HepG2 (cell line): ENCODE data around the gene CNNM1. TPM values are rescaled to one million over a fixed set of nuclear protein-coding genes. Genes with fewer than 3 reads are reported as not detected.
A peak's percentile ranks its signal among the peaks of the same experiment; 100 is the strongest.

Source experiments
- MAZ ChIP-seq, 2 experiments: sonication (generic) in 1 of 2; formaldehyde crosslinking in 1 of 2; IDR thresholded peaks; 2 replicates each; pipeline versions ENCODE4 v1.5.0 to v1.6.1; 2012 to 2020; ENCODE audit warnings: low read depth in 2 of 2, mild to moderate bottlenecking in 2 of 2, borderline replicate concordance in 1 of 2, improper control_type of control experiment in 1 of 2, low read length in 1 of 2, missing genetic modification reagents in 1 of 2, moderate library complexity in 1 of 2
- POLR2AphosphoS2 ChIP-seq: IDR thresholded peaks from 2 replicates; pipeline ENCODE4 v1.6.1; 2011; ENCODE audit warnings: low read depth, low read length, improper control_type of control experiment
- TBL1XR1 ChIP-seq: fragments of 150-350 bp; IDR thresholded peaks from 2 replicates; pipeline ENCODE4 v1.6.1; 2014; ENCODE audit warnings: borderline replicate concordance, low read length; ENCODE audit not compliant: partially characterized antibody
- ZBTB33 ChIP-seq: sonication (generic); formaldehyde crosslinking; IDR thresholded peaks from 2 replicates; pipeline ENCODE4 v1.4.0; 2020; ENCODE audit warnings: missing genetic modification reagents
- polyA plus RNA-seq, 8 experiments: library from polyadenylated mRNA; depleted of rRNA in 3 of 8; stranded (reverse) in 7 of 8; unstranded in 1 of 8; fragments of >200 nt; fragmentation: Illumina TruSeq in 4 of 8; extraction: Trizol in 4 of 8; gene quantifications; 2 replicates each; pipeline versions ENCODE4 v1.2.1 to v1.2.3, GENCODE V29; 2011 to 2016; ENCODE audit warnings: low read depth in 4 of 8, missing spikeins in 1 of 8, mixed read lengths in 1 of 8; ENCODE audit not compliant: insufficient read depth in 1 of 8
- total RNA-seq, 5 experiments: library from RNA; depleted of rRNA; stranded (reverse); fragments of >200 nt; fragmentation: Illumina TruSeq; extraction: Trizol; gene quantifications; 2 replicates each; pipeline ENCODE4 v1.2.3, GENCODE V29; 2016; ENCODE audit warnings: low read depth in 1 of 5
- TF ChIP-seq, protein P1 (sequence below): sonication (generic); formaldehyde crosslinking; IDR thresholded peaks from 2 replicates; pipeline ENCODE4 v1.4.0; 2020; ENCODE audit warnings: missing genetic modification reagents
- TF ChIP-seq, protein P2 (sequence below): sonication (generic); formaldehyde crosslinking; IDR thresholded peaks from 2 replicates; pipeline ENCODE4 v1.5.1; 2020; ENCODE audit warnings: mild to moderate bottlenecking, missing genetic modification reagents, moderate library complexity
- TF ChIP-seq, protein P3 (sequence below): sonication (generic); formaldehyde crosslinking; IDR thresholded peaks from 2 replicates; pipeline ENCODE4 v1.8.1; 2023; ENCODE audit warnings: mild to moderate bottlenecking, inconsistent platforms, moderate library complexity, missing genetic modification reagents, borderline replicate concordance
- TF ChIP-seq, protein P4 (sequence below): sonication (generic); formaldehyde crosslinking; IDR thresholded peaks from 2 replicates; pipeline ENCODE4 v1.4.0; 2020; ENCODE audit warnings: missing genetic modification reagents, borderline replicate concordance

The CNNM1 gene
- total and polyA plus RNA-seq, 2 of the 13 experiments (the other 11 are each of a cell fraction or from before 2014, with no cell fraction given), result 4.3 to 9.6 TPM

DNA sequence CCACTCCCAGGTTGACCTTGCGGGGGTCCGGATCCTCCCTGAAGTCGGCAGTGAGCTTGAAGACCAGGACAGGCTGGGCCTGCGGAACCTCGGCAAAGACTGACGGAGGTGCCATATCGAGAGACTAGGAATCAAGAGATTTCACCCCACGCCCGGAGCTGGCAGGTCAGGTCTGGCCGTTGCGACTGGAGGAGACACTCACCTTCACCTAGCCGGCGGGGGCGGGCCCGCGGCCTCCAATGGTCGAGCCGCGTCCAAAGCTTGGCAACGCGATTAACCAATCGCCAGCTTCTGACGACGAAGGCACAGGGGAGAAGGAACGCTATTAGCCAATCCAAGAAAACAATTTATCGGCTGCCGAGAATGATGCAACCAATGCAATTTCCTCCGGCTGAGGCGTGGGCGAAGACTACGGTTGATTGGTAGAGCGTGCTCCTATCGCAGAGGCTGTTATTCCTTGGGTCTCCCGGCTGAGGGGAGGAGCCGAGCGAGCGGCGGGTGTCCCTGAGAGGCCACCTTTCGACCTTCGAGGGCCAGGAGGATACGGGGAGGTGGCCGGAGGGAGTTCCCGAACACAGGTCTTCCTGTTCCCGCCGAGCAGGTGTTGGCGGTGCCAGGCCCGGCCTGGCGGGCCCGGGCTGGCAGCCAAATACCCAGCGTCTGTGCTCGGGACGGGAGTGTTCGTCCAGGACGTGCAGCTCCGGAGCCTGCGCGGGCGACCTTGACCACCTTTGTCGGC lies 101.5 kb downstream of the CNNM1 start, which contains the start of gene GOT1 (continued):
- TF ChIP-seq, protein P1, sequence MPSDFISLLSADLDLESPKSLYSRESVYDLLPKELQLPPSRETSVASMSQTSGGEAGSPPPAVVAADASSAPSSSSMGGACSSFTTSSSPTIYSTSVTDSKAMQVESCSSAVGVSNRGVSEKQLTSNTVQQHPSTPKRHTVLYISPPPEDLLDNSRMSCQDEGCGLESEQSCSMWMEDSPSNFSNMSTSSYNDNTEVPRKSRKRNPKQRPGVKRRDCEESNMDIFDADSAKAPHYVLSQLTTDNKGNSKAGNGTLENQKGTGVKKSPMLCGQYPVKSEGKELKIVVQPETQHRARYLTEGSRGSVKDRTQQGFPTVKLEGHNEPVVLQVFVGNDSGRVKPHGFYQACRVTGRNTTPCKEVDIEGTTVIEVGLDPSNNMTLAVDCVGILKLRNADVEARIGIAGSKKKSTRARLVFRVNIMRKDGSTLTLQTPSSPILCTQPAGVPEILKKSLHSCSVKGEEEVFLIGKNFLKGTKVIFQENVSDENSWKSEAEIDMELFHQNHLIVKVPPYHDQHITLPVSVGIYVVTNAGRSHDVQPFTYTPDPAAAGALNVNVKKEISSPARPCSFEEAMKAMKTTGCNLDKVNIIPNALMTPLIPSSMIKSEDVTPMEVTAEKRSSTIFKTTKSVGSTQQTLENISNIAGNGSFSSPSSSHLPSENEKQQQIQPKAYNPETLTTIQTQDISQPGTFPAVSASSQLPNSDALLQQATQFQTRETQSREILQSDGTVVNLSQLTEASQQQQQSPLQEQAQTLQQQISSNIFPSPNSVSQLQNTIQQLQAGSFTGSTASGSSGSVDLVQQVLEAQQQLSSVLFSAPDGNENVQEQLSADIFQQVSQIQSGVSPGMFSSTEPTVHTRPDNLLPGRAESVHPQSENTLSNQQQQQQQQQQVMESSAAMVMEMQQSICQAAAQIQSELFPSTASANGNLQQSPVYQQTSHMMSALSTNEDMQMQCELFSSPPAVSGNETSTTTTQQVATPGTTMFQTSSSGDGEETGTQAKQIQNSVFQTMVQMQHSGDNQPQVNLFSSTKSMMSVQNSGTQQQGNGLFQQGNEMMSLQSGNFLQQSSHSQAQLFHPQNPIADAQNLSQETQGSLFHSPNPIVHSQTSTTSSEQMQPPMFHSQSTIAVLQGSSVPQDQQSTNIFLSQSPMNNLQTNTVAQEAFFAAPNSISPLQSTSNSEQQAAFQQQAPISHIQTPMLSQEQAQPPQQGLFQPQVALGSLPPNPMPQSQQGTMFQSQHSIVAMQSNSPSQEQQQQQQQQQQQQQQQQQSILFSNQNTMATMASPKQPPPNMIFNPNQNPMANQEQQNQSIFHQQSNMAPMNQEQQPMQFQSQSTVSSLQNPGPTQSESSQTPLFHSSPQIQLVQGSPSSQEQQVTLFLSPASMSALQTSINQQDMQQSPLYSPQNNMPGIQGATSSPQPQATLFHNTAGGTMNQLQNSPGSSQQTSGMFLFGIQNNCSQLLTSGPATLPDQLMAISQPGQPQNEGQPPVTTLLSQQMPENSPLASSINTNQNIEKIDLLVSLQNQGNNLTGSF (CRISPR knock-in tag), result no peak
- TF ChIP-seq, protein P2, sequence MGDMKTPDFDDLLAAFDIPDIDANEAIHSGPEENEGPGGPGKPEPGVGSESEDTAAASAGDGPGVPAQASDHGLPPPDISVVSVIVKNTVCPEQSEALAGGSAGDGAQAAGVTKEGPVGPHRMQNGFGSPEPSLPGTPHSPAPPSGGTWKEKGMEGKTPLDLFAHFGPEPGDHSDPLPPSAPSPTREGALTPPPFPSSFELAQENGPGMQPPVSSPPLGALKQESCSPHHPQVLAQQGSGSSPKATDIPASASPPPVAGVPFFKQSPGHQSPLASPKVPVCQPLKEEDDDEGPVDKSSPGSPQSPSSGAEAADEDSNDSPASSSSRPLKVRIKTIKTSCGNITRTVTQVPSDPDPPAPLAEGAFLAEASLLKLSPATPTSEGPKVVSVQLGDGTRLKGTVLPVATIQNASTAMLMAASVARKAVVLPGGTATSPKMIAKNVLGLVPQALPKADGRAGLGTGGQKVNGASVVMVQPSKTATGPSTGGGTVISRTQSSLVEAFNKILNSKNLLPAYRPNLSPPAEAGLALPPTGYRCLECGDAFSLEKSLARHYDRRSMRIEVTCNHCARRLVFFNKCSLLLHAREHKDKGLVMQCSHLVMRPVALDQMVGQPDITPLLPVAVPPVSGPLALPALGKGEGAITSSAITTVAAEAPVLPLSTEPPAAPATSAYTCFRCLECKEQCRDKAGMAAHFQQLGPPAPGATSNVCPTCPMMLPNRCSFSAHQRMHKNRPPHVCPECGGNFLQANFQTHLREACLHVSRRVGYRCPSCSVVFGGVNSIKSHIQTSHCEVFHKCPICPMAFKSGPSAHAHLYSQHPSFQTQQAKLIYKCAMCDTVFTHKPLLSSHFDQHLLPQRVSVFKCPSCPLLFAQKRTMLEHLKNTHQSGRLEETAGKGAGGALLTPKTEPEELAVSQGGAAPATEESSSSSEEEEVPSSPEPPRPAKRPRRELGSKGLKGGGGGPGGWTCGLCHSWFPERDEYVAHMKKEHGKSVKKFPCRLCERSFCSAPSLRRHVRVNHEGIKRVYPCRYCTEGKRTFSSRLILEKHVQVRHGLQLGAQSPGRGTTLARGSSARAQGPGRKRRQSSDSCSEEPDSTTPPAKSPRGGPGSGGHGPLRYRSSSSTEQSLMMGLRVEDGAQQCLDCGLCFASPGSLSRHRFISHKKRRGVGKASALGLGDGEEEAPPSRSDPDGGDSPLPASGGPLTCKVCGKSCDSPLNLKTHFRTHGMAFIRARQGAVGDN, result peak; percentile 95
- TF ChIP-seq TBL1XR1 (peak; percentile 47), MAZ (IDR thresholded peaks at IDR 0.05; ENCODE audit: borderline replicate concordance, low read depth, low read length) (no peak), MAZ (CRISPR knock-in tag; IDR thresholded peaks at IDR 0.05; ENCODE audit: low read depth) (peak; percentile 91), ZBTB33 (CRISPR knock-in tag) (0 out of 2 replicates have a peak, but pooled peaks have one; percentile 13), POLR2AphosphoS2 (no peak; the same call in 1 of the 2 replicates)
- TF ChIP-seq, protein P3, sequence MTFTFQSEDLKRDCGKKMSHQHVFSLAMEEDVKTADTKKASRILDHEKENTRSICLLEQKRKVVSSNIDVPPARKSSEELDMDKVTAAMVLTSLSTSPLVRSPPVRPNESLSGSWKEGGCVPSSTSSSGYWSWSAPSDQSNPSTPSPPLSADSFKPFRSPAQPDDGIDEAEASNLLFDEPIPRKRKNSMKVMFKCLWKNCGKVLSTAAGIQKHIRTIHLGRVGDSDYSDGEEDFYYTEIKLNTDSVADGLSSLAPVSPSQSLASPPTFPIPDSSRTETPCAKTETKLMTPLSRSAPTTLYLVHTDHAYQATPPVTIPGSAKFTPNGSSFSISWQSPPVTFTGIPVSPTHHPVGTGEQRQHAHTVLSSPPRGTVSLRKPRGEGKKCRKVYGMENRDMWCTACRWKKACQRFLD (CRISPR knock-in tag), result peak; percentile 66; the same call in 1 of the 2 replicates
- TF ChIP-seq, protein P4, sequence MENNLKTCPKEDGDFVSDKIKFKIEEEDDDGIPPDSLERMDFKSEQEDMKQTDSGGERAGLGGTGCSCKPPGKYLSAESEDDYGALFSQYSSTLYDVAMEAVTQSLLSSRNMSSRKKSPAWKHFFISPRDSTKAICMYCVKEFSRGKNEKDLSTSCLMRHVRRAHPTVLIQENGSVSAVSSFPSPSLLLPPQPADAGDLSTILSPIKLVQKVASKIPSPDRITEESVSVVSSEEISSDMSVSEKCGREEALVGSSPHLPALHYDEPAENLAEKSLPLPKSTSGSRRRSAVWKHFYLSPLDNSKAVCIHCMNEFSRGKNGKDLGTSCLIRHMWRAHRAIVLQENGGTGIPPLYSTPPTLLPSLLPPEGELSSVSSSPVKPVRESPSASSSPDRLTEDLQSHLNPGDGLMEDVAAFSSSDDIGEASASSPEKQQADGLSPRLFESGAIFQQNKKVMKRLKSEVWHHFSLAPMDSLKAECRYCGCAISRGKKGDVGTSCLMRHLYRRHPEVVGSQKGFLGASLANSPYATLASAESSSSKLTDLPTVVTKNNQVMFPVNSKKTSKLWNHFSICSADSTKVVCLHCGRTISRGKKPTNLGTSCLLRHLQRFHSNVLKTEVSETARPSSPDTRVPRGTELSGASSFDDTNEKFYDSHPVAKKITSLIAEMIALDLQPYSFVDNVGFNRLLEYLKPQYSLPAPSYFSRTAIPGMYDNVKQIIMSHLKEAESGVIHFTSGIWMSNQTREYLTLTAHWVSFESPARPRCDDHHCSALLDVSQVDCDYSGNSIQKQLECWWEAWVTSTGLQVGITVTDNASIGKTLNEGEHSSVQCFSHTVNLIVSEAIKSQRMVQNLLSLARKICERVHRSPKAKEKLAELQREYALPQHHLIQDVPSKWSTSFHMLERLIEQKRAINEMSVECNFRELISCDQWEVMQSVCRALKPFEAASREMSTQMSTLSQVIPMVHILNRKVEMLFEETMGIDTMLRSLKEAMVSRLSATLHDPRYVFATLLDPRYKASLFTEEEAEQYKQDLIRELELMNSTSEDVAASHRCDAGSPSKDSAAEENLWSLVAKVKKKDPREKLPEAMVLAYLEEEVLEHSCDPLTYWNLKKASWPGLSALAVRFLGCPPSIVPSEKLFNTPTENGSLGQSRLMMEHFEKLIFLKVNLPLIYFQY (CRISPR knock-in tag), result peak; percentile 24; the same call in 1 of the 2 replicates
